GM12865 (cell line): ENCODE measurements around the gene PSMD1.

ENCODE experiments used
- DNase-seq: peaks from one replicate; pipeline ENCODE4 v3.0.0; 2010; ENCODE audit warnings: low read depth
- H3K4me3 ChIP-seq: 2 replicates; pipeline ENCODE4 v1.5.1; 2011; ENCODE audit warnings: mild to moderate bottlenecking, low read depth, low read length, control low read depth
- CTCF ChIP-seq: IDR thresholded peaks from 2 replicates; pipeline ENCODE4 v1.5.1; 2011; ENCODE audit warnings: low read length, control low read depth, low read depth, inconsistent platforms; ENCODE audit not compliant: insufficient read depth; ENCODE audit errors: missing control alignments

Gene PSMD1

DNA sequence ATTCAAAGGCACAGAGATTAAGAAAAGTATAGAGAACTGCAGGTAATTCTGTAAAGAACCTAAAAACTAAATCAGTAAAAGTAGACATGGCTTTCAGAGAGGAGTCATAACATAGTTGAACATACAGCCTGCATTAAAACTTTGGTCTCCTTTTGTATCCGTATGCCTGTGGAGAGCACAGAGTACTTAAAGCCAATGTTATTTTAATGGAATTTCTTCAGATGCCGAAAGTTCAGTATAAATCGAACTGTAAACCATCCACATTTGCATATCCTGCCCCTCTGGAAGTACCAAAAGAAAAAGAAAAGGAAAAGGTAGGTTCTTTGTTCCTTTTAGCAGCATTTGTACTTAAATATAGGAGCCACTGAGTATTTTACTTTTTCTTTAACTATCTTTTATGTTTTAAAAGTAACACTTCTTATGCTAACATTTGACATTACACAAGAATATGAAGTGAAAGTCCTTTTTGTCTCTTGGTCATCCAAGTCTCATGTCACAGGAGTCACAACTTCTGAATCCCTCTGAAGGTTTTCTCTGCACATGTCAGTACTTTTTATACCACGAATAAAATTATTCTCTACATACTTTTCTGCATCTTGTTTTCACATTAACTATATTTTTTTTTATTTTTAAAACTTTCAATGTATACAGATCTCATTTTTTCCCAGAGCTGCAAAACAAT lies 106.9 kb downstream of the PSMD1 start:
- no peak for DNase-seq
- no peak for TF ChIP-seq CTCF
- no peak overlapping the region for H3K4me3 ChIP-seq

DNA sequence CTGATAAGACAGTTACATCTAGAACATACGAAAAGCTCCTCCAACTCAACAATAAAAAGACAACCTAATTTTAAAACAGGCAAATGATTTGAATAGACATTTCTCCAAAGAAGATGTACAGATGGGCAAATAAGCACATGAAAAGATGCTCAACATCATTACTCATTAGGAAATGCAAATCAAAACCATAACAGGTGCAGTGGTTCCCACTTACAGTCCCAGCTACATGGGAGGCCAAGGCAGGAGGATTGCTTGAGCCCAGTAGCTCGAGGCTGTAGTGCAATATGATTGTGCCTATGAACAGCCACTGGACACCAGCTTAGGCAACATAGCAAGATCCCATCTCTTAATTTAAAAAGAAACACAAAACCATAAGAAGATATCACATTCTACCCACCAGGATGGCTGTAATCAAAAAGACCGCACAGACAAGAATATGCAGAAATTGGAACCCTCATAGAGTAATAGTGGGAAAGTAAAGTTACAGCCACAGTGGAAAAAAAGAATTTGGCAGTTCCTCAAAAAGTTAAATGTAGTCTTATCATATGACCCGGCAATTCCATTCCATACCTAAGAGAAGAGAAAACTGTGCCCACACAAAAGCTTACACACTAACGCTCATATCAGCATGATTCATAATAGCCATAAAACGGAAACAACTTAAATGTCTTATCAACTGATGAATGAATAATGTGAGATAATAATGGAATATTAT lies 111.2 kb downstream of the PSMD1 start:
- DNase-seq = no peak
- no peak overlapping the region for H3K4me3 ChIP-seq
- no peak for TF ChIP-seq CTCF

DNA sequence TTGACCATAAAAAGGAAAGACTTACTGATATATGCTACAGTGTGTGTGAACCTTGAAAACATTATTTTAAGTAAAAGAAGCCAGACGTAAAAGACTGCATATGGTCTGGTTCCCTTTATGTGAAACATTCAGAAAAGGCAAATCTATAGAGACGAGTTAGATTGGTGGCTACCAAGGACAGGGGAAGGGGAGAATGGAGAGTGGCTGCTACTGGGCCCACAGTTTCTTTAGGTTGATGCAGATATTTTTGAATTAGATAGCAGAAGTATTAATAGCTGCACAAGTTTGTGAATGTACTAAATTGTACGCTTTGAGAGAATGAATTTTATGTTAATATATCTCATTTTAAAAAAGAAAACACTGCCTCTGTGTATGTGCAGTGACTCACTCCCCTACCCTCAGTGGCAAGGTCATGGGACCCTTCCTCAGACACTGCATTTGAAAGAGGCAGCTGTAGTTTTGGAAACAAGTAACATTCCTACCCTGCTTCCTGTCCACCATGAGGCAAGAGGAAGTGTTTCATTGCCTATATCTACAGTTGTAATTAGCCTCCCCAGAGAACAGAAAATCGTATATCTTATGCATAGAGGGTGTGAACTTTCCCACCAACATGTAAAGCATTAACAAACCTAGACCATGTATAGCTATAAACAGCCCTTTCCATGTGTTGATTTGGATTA lies 111.9 kb downstream of the PSMD1 start:
- H3K4me3 ChIP-seq = no peak overlapping the region
- no peak for DNase-seq
- TF ChIP-seq CTCF = no peak

DNA sequence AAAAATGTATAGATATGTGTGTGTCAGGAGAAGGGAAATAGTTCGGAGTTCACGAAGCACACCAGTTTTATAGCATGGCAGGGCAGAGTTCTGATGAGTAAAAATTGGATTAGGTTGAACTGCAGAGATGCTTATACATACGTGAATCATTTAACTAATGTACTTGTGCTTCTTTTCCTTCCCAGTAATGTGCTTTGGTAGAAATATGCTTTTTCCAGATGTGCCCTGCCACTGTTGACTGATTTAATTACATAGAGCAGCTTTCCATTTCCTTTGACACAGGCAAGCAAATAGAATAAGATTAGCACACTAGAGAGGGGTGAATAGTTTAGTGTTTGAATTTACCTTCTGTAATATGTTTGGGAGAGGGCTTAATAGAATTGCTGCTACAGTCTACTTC lies 112.8 kb downstream of the PSMD1 start:
- no peak overlapping the region for H3K4me3 ChIP-seq
- no peak for TF ChIP-seq CTCF
- no peak for DNase-seq

DNA sequence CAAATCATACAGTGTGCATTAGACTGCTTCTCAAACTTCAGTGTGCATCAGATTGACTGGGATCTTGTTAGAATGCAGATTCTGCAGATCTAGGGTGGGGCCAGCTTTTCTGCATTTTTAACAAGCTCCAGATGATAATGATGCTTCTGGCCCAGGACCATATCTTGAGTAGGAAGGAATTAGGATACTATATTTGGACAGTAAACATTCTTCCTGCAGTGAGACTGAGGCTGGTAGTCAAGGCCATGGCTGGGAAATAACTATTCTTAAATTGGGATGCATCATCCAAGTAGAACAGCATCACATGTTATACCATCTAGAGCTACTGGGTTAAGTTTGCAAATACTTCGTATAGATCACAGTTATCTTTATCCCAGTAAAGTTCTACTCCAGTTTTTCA lies 113.4 kb downstream of the PSMD1 start:
- H3K4me3 ChIP-seq = no peak overlapping the region
- no peak for DNase-seq
- no peak for TF ChIP-seq CTCF

- DNase-seq = no peak
- H3K4me3 ChIP-seq = no peak overlapping the region
These were observed 115.4 kb downstream of the PSMD1 start for GRCh38 chr2:231172025-231172424.

More at GRCh38 chr2:231172025-231172424, 115.4 kb downstream of the PSMD1 start:
- no peak for TF ChIP-seq CTCF
